ENCODE results near the gene RIMS4. TPM values are rescaled to one million over a fixed set of nuclear protein-coding genes. Genes with fewer than 3 reads are reported as not detected.
A peak's percentile ranks its signal among the peaks of the same experiment; 100 is the strongest.

The RIMS4 gene
- total and polyA plus RNA-seq, 9 donors: 0.95 to 17.2 (median 3.4) TPM

- Histone ChIP-seq H3K36me3 (no peaks in the 10 kb centered on the region), H3K4me3 (no peak overlapping the region), H3K9me3 (no peaks in the 10 kb centered on the region), H3K27me3 (no peaks in the 10 kb centered on the region), H3K4me1 (ENCODE audit: insufficient read depth) (peaks cover 2% of the 10 kb centered on the region), H3K27ac (no peak overlapping the region)
- 74 to 80% (median 77%) methylated on average over 14 of the region's 14 CpGs for WGBS, 3 donors
- no peak for DNase-seq
- intact Hi-C loops (cut with DNase I): loop anchor here in 1 of 4 donors (10.0 kb wide), 1 partner anchor 222 kb away; the partner anchor contains the start of genes STK4 and TOMM34
- TF ChIP-seq POLR2A (IDR thresholded peaks at IDR 0.05) (no peak), EP300 (IDR thresholded peaks at IDR 0.05) (no peak)
- TF ChIP-seq, protein P1, sequence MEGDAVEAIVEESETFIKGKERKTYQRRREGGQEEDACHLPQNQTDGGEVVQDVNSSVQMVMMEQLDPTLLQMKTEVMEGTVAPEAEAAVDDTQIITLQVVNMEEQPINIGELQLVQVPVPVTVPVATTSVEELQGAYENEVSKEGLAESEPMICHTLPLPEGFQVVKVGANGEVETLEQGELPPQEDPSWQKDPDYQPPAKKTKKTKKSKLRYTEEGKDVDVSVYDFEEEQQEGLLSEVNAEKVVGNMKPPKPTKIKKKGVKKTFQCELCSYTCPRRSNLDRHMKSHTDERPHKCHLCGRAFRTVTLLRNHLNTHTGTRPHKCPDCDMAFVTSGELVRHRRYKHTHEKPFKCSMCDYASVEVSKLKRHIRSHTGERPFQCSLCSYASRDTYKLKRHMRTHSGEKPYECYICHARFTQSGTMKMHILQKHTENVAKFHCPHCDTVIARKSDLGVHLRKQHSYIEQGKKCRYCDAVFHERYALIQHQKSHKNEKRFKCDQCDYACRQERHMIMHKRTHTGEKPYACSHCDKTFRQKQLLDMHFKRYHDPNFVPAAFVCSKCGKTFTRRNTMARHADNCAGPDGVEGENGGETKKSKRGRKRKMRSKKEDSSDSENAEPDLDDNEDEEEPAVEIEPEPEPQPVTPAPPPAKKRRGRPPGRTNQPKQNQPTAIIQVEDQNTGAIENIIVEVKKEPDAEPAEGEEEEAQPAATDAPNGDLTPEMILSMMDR (IDR thresholded peaks at IDR 0.05): no peak
Observed at GRCh38 chr20:44742304-44743079, 67.9 kb downstream of the RIMS4 start.

- intact Hi-C loops (cut with DNase I): loop anchor here in 1 of 4 donors (10.0 kb wide), 1 partner anchor 225 kb away; the partner anchor contains the start of genes STK4 and TOMM34
- Histone ChIP-seq H3K9me3 (no peaks in the 10 kb centered on the region), H3K4me3 (no peak overlapping the region), H3K27me3 (no peaks in the 10 kb centered on the region), H3K36me3 (no peaks in the 10 kb centered on the region), H3K27ac (no peak overlapping the region), H3K4me1 (ENCODE audit: insufficient read depth) (peaks cover 2% of the 10 kb centered on the region)
- 70 to 78% (median 73%) methylated on average over 2 of the region's 2 CpGs for WGBS, 3 donors
- no peak for TF ChIP-seq EP300 (IDR thresholded peaks at IDR 0.05)
- TF ChIP-seq, protein P1 (IDR thresholded peaks at IDR 0.05): no peak
- no peak for DNase-seq
Observed at GRCh38 chr20:44739942-44740341, 70.4 kb downstream of the RIMS4 start.

DNA sequence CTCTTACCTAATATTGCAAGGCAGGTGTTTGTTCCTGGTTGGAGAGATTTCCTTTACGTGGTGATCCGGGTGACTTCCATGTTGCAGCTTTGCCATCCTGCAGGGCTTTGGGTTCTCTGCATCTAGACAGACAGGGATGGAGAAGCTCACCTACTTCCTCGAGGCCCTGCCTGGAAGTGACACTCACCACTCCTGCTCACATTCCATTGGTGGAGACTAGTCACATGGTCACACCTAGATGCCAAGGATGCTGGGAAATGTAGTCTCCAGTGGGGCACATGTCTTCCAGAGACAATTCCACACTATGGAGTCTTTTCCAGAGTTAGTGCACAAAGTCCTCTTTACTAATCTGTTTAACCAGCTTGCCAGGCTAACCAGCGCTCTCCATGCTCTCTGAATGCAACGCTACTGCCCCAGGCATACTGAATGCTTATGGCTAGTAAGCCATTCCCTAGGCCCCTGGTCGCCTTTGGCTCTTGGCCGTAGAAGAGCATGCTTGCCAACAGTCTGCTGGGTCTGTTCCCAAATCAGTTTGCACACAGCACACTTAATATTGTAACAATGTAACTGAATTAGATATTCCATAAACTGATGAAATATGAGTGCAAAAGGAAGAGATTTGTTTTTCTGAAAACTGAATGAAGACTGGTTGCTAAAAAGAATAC, 71.4 kb downstream of the RIMS4 start:
- no peaks in the 10 kb centered on the region for H3K27me3 ChIP-seq
- intact Hi-C loops (cut with DNase I): no loop called here
- H3K4me1 ChIP-seq (ENCODE audit: insufficient read depth): peaks cover 2% of the 10 kb centered on the region
- 62 to 68% (median 68%) methylated on average over 7 of the region's 7 CpGs for WGBS, 3 donors
- TF ChIP-seq, protein P1 (IDR thresholded peaks at IDR 0.05): no peak
- TF ChIP-seq POLR2A (IDR thresholded peaks at IDR 0.05): no peak
- no peak for TF ChIP-seq EP300 (IDR thresholded peaks at IDR 0.05)
- peak; percentile 57 to 85 (median 64) for DNase-seq
- no peak overlapping the region for H3K4me3 ChIP-seq
- H3K9me3 ChIP-seq: no peaks in the 10 kb centered on the region
- no peak overlapping the region for H3K27ac ChIP-seq
- H3K36me3 ChIP-seq: no peaks in the 10 kb centered on the region

DNA sequence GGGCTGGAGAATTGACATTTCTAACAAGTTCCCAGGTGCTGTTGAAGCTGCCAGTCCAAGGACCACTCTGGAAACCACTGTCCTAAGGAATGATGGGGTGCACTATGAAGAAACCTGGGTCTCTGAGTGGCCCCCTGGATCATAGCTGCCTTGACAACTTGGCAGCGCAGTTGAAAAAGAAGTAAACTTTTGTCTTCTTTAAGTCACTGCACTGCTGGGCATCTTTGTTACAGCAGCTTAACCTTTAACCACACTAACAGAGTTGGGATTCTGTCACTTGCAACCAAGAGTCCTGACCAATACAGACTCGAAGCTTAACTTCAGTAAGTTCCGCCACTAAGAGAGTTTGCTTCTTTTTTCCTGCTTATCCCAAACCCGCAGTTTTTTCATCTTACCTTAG, 73.2 kb downstream of the RIMS4 start:
- WGBS, 3 donors: 94 to 99% (median 97%) methylated on average over 4 of the region's 4 CpGs
- Histone ChIP-seq H3K9me3 (no peaks in the 10 kb centered on the region), H3K4me1 (ENCODE audit: insufficient read depth) (peaks cover 4% of the 10 kb centered on the region), H3K36me3 (no peaks in the 10 kb centered on the region), H3K4me3 (no peak overlapping the region), H3K27ac (no peak overlapping the region), H3K27me3 (no peaks in the 10 kb centered on the region)
- DNase-seq: no peak
- TF ChIP-seq POLR2A (IDR thresholded peaks at IDR 0.05): no peak
- TF ChIP-seq, protein P1 (IDR thresholded peaks at IDR 0.05): no peak
- no peak for TF ChIP-seq EP300 (IDR thresholded peaks at IDR 0.05)
- intact Hi-C loops (cut with DNase I): no loop called here

Data from ovary (tissue), 9 donors.